NCI-H2029 treated with DMSO at 0.1 percent for 48 hours (cell line): ENCODE measurements around the gene FMNL3.
"Not testable (repeated sequence)": the region's sequence is repeated elsewhere in the genome, so short reads cannot be mapped to it uniquely, and the experiment has no call there.

ENCODE experiments used
- DNase-seq: peaks from one replicate; lab custom pipeline; 2025; lab: John Stamatoyannopoulos, UW

The FMNL3 gene, protein sequence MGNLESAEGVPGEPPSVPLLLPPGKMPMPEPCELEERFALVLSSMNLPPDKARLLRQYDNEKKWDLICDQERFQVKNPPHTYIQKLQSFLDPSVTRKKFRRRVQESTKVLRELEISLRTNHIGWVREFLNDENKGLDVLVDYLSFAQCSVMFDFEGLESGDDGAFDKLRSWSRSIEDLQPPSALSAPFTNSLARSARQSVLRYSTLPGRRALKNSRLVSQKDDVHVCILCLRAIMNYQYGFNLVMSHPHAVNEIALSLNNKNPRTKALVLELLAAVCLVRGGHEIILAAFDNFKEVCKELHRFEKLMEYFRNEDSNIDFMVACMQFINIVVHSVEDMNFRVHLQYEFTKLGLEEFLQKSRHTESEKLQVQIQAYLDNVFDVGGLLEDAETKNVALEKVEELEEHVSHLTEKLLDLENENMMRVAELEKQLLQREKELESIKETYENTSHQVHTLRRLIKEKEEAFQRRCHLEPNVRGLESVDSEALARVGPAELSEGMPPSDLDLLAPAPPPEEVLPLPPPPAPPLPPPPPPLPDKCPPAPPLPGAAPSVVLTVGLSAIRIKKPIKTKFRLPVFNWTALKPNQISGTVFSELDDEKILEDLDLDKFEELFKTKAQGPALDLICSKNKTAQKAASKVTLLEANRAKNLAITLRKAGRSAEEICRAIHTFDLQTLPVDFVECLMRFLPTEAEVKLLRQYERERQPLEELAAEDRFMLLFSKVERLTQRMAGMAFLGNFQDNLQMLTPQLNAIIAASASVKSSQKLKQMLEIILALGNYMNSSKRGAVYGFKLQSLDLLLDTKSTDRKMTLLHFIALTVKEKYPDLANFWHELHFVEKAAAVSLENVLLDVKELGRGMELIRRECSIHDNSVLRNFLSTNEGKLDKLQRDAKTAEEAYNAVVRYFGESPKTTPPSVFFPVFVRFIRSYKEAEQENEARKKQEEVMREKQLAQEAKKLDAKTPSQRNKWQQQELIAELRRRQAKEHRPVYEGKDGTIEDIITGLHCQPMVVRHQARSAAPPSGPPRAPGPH

GRCh38 chr12:49707128-49707811, at the start of gene FMNL3:
FMNL3 (minus strand) TSS chr12:49707405; CDS start chr12:49707180, 225 bp downstream.
- peak; percentile 49 for DNase-seq

DNA sequence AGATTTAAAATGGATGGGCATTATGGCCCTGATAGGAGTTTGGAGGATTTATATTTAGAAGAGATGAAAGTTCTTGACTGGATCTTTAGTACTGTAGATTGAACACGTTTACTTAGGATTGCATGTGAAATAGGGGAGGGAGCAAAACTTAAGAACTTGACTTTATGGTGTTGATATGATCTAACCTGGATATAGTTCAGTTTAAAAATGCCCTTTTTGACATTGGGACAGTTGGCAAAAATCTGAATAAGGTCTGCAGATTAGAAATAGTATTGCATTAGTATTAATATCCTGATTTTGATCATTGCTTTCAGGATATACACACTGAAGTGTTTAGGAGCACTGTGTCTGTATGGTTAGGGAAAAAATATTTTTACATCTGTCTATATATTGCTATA, 43.8 kb upstream of the FMNL3 start:
- DNase-seq = no peak

GRCh38 chr12:49750027-49750995, 43.1 kb upstream of the FMNL3 start:
- no peak for DNase-seq

DNA sequence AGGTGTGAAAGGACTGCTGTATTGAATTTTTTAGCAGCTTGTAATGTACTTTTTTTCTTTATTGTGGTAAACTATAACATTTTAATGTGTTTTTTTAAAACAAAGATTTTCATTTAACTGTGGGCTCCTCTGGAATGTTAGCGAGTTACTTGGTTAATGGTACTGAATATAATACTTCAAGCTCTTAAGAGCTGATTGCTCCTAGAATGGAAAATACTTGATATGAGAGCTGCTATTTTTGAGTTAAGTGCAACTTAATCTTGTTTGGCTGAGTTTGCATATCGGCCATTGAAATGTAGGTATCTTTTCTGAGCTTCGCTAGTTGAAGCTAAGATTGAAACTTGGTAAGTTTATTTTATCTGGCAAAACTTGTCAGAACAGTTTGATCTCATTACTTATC, 41.6 kb upstream of the FMNL3 start:
- no peak for DNase-seq

DNA sequence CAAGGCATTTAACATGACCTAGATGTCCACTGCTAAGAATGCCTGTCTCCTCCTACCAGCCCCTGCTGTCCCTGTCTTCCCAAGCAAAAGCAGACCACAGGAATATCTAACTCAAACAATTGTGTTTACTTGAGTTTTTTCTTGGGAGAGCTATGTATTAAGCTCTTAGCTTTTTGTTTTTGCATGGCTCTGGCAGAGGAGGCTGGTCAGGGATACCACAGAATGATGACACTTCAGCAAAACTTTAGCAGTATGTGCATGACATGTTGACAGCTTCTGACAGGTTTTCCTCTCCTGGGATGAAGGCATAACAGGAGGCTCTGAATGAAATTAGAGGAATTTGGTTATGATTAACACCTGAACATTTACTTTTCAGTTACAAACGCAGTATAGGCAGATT, 41.1 kb upstream of the FMNL3 start:
- DNase-seq = no peak

- DNase-seq = no peak
Observed at GRCh38 chr12:49744363-49744885, 37.2 kb upstream of the FMNL3 start.

GRCh38 chr12:49741882-49742620, 34.8 kb upstream of the FMNL3 start:
- DNase-seq = peak; percentile 81

DNA sequence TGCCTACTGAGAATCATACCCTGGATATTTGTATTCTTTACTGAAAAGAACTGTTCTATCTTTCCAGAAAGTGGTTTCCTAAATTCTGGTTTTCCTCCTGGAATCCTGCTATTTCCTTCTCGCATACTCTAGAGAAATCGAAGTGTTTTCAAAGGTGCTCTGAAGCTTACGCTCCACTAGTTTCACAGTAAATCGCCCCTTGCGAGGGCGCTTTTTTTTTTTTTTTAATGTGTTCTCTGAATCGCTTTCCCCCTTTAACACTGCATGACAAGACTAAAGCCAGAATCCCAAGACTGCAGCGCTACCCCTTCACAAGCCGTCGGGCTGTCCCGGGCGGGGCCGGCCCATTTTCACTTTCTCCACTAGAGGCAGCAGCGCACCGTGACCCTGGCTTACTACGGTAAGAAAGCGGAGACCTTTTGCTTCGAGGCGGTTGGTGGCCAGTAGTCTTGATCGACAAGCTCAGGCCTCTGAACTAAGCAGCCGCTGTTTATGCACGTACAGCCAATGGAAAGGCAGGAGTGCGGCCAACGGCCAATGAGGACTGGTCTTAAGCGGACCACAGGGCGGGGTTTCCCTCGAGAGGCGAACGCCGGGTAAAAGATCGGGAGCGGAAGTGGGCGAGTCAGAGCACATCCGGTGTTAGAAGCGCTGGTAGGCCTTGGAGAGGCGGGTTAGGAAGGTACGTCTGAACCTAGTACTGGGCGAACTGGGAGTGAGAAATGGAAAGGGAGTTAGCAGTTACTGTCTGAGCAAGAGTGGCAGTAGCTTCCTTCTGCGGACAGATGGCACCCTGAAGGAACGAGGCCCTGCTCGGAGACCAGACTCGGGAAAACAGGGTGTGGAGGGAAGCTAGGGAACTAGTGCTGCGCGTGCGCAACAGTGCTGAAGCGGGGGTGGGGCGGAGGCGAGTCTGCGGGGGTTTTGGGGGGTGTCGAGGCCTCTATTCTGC, 34.0 kb upstream of the FMNL3 start, which contains the start of gene TMBIM6:
TSS of gene TMBIM6 (plus strand) at position 628 of the 952 bp plus-strand sequence. CDS start 10,937 bp downstream, outside the sequence.
- DNase-seq = peak; percentile 98

DNA sequence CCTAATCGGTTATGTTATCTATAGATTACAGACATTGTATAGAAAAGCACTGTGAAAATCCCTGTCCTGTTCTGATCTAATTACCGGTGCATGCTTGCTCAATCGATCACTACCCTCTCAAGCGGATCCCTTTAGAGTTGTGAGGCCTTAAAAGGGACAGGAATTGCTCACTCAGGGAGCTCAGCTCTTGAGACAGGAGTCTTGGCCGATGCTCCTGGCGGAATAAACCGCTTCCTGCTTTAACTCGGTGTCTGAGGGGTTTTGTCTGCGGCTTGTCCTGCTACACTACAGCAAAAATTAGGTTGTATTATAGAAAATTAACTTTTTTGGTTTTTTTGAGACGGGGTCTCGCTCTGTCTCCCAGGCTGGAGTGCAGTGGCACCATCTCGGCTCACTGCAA, 33.1 kb upstream of the FMNL3 start:
- not testable (repeated sequence) for DNase-seq

DNA sequence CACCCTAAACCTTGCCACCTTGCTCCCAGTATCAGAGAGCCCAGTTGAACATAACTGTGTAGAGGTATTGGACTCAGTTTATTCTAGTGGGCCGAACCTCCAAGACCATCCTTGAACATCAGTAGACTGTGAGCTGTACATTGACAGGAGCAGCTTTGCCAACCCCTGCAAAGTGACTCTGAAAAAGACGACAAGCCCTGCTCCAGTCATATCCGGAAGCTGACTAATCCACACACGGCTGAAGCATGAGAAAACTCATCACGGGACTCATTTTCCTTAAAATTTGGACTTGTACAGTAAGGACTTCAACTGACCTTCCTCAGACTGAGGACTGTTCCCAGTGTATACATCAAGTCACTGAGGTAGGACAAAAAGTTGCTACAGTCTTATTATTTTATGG, 31.5 kb upstream of the FMNL3 start:
- not testable (repeated sequence) for DNase-seq

DNA sequence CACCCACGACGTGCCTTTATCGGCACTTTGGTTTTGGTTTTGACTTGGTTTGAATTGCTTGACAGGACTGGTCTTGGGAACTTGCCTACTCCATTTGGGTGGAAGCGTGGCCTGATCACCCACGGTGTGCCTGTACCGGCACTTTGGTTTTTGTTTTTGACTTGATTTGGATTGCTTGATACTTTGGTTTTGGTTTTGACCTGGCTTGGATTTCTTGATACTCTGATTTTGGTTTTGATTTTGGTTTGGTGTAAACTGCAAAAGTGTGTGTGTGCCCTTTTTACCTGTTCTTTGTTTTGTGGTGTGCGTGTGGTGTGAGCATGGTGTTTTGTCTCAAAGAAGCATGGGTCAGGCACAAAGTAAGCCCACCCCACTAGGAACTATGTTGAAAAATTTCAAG, 27.7 kb upstream of the FMNL3 start:
- DNase-seq = not testable (repeated sequence)

- DNase-seq = no peak
Observed at GRCh38 chr12:49733219-49734017, 26.2 kb upstream of the FMNL3 start.

DNA sequence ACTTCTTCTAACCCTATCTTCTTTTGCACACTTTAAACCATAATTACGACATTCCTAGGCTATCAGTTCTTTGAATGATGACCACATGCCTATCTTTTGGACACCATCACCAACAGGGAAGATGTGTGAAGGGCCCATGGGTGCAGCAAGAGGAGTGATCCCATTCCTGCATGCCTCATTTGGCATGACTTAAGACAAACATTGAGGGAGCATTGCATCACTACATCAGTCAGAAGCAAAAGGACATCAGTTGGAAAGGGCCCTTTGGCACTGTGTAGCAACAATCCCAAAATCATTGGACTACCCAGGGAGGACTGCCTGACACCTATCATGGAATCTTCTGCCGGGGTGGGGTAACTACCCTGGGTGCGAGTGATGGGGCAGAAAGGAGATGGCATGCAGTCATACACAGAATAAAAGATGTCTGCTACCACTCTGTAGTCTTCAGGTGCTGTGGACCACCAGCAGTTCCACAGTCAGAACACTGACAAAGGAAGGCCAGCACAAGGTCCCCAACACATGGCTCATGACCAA, 23.4 kb upstream of the FMNL3 start:
- no peak for DNase-seq

DNA sequence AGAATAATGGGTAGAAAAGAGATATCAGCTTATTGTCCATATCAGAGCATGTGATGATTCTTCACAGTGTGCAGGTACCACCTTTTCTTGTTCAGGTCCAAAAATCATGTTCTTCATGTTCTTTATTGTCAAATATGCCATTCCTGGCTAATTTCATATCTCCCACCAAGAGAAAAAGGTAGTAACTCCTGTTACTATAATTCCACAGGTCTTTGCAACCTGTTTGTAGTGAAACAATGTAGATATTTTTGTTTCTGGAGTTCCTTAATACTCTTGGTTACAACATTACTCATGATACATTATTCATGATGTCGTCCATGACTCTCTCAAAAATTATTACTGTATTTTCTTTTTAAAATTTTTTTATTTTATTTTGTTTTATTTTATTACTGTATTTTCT, 22.8 kb upstream of the FMNL3 start:
- DNase-seq = no peak

- DNase-seq = no peak
Observed at GRCh38 chr12:49728446-49728845, 21.2 kb upstream of the FMNL3 start.

DNA sequence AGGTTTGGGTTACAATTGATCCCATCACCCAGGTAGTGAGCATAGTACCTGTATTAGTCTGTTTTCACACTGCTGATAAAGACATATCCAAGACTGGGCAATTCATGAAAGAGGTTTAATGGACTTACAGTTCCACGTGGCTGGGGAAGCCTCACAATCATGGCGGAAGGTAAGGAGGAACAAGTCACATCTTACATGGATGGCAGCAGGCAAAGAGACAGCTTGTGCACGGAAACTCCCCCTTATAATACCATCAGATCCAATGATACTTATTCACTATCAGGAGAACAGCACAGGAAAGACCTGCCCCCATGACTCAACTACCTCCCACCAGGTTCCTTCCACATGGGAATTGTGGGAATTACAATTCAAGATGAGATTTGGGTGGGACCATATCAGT, 14.2 kb upstream of the FMNL3 start:
- DNase-seq = not testable (repeated sequence)

GRCh38 chr12:49720214-49720613, 13.0 kb upstream of the FMNL3 start:
- DNase-seq = no peak
